Stimulated activated CD4-positive, alpha-beta T cell treated with anti-CD3 and anti-CD28 coated beads, Interleukin-4, amount 100 ng/mL, for 48 hours (primary cell): ENCODE results near the gene ATOSB.
"Not testable (repeated sequence)": the region's sequence is repeated elsewhere in the genome, so short reads cannot be mapped to it uniquely, and the experiment has no call there.

ENCODE experiments used
- DNase-seq, 2 donors: peaks; one replicate each; pipeline ENCODE4 v3.0.0-alpha.2; 2020; ENCODE audit warnings: low read depth in 2 of 2

The ATOSB gene

GRCh38 chr9:35115680-35116538 lies at the start of gene ATOSB:
ATOSB (minus strand) TSS chr9:35115862; CDS start chr9:35108274, 7,588 bp downstream.
- DNase-seq = peak; percentile 90 to 92

DNA sequence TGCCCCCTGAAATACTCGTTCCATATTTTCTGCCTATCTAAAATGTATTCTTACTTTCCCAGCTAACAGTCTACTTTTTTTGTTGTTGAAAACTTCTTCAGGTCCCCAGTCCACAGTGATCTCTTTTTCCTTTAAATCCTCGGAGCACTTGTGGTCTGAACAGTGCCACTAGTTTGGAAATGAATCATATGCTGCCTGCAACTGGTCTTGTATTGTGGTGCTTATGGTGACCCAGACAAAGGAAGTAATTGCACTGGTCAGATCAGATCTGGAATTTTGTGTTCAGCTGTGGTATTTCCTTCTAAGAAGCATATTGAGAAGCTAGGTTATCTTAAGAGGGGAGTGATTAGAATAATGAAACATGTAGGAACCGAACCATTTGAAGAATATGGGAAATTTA lies 49.0 kb upstream of the ATOSB start:
- no peak for DNase-seq

GRCh38 chr9:35163413-35163812 lies 47.8 kb upstream of the ATOSB start:
- no peak for DNase-seq

DNA sequence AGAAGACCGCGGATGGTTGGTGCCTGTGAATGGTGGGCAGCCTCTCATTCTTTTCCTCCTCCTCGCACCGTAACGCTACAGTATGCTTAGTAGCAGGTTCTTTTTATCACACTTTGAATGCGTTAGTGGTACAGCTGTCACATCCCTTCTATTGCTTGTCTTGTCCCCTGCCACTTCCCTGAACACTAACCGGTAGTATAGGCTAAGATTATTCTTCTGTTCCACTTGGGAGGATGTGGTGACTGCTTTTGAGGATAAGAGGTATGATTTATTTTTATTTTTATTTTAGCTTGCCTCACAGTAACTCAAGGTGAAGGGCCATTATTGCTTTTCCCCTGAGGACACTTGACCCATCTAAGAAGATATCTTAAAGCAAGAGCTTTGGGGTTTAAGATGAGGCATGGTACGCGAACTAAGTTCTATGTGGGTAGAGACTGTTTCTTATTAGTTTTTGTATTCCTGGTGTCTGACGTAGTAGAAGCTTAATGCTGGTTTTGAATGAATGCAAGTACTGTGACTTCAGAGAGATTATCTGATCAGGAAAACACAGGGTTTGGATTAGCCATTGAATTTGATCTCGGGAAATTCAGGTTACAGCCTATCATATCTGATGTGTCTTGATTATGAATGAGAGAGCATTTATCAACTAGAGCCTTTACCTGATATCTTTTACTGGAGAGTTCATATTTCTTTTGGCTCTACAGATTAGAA lies 47.1 kb upstream of the ATOSB start:
- DNase-seq = no peak

GRCh38 chr9:35161713-35162604 lies 46.3 kb upstream of the ATOSB start, which contains the start of gene UNC13B:
UNC13B (plus strand) TSS chr9:35162009; CDS start chr9:35162284, 275 bp downstream.
- peak; percentile 61 to 77 for DNase-seq

DNA sequence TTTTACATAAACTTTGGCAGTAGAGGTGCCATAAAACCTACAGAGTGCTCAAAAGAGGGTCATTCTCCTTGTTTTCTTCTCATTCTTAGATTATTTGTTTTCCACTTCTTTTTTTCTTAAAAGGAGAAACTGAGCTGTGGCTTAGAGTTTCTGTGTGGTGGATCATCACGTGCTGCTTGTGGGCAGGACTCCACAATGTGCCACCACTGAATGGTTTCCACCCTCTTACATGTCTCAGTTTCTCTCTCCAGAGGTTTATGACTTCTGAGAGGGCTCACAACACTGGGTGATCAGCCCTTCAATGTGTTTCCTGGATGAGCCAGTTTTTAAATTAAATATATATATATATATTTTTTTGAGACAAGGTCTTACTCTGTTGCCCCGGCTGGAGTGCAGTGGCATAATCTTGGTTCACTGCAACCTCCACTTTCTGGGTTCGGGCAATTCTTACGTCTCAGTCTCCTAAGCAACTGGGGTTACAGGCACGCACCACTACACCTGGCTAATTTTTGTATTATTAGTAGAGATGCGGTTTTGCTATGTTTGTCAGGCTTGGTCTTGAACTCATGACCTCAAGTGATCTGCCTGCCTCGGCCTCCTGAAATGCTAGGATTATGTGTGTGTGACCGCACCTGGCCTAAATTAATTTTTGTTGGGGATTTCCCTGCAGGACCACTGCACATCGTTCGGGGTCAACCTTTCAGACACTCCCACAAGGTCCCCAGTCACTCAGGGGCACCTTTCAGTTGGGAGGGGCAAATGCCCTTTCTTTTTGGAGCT lies 43.0 kb upstream of the ATOSB start:
- DNase-seq = no peak

- DNase-seq = not testable (repeated sequence)
Observed at GRCh38 chr9:35157836-35158235, 42.2 kb upstream of the ATOSB start.

- DNase-seq = no peak
Observed at GRCh38 chr9:35156781-35157180, 41.1 kb upstream of the ATOSB start.

GRCh38 chr9:35152926-35153325 lies 37.3 kb upstream of the ATOSB start:
- DNase-seq = no peak

DNA sequence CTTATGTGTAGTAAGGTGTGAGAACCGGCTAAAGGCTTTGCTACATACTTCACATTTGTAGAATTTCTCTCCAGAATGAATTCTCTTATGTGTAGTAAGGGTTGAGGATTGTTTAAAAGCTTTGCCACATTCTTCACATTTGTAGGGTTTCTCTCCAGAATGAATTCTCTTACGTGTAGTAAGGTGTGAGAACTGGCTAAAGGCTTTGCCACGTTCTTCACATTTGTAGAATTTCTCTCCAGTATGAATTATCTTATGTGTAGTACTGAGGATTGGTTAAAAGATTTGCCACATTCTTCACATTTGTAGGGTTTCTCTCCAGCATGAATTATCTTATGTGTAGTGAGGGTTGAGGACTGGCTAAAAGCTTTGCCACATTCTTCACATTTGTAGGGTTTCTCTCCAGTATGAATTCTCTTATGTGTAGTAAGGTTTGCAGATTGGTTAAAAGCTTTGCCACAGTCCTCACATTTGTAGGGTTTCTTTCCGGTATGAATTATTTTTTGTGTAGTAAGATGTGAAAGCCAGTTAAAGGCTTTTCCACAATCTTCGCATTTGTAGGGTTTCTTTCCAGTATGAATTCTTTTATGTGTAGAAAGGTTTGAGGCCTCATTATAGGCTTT lies 32.4 kb upstream of the ATOSB start:
- not testable (repeated sequence) for DNase-seq

DNA sequence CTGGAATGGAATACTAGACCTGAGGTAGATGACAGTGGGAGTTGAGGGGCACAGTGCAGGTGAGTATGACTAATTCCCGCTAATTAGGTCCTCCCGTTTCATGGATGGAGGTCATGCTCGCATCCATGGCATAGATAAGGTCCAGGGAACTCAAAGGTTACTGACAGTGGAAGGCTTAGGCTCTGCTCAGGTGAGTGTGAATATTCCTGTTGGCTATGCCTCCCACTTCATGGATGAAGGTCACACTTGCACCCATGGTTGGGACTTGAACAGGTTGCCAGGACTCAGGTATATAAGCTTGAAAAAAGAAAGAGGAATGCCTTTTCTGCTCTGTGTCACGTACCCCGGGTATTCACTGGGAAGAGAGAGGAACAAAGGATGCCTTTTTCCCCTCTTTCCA lies 26.4 kb upstream of the ATOSB start:
- no peak for DNase-seq

DNA sequence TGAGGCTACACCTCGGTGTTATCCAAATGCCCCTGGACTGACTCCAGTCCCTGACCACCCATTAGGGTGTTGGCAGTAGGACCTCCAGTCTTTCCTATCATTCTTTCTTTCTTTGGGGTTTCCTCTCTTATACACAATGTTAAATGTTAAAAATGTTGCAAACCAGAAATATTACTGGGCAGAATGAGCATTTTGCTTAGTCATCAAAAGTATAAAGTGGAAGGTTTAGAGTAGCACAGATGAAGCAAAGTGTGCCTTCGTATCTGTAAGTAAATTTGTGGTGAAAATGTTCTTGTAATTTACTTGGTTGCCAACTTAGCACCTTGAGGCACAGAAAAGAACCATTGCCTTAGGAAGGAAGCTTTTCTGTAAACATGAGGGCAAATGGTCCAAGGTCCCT lies 24.4 kb upstream of the ATOSB start:
- DNase-seq = no peak

- no peak for DNase-seq
Observed at GRCh38 chr9:35136866-35137265, 21.2 kb upstream of the ATOSB start.

GRCh38 chr9:35135988-35136387 lies 20.3 kb upstream of the ATOSB start:
- DNase-seq = no peak

GRCh38 chr9:35134920-35135319 lies 19.3 kb upstream of the ATOSB start:
- no peak for DNase-seq

DNA sequence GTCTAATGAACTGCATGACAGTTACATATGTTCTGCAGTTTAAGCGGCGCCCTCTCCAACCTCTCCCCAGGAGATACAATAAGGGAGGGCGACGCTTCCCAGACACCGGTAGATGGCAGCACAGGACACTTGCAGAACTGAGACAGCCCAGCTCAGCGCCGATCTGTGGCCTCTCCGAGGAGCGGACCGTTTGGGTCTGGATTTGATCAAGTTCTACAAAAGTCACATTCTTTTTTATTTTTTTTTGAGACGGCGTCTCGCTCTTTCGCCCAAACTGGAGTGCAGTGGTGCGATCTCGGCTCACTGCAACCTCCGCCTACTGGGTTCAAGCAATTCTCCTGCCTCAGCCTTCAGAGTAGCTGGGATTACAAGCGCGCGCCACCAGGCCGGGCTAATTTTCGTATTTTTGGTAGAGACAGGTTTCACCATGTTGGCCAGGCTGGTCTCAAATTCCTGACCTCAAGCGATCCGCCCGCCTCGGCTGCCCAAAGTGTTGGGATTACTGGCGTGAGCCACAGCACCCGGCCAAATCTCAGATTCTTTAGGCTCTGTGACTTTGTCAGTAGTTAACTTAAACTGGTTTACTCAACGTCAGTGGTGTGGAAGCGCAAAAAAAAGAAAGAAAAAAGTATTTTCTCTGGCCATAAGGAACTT lies 1.4 kb upstream of the ATOSB start:
- DNase-seq = peak; percentile 78 to 84

DNA sequence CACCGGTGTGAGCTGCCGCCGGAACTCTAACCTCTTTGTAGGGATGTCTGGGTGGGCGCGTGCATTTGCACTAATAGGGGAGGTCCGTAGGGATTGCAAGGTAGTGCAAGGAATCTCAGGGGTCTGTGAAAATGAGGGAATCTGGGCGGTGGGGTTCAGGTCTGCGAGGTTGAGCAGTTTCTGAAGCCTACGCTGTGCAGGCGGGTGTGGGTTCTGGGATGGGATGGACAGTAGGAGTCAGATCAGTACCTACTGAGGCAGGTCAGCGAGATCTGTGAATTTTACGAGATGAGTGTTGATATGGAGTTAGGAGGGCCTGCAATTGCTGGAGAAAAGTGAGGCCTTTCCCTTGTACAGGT lies 856 bp upstream of the ATOSB start:
- DNase-seq = no peak

DNA sequence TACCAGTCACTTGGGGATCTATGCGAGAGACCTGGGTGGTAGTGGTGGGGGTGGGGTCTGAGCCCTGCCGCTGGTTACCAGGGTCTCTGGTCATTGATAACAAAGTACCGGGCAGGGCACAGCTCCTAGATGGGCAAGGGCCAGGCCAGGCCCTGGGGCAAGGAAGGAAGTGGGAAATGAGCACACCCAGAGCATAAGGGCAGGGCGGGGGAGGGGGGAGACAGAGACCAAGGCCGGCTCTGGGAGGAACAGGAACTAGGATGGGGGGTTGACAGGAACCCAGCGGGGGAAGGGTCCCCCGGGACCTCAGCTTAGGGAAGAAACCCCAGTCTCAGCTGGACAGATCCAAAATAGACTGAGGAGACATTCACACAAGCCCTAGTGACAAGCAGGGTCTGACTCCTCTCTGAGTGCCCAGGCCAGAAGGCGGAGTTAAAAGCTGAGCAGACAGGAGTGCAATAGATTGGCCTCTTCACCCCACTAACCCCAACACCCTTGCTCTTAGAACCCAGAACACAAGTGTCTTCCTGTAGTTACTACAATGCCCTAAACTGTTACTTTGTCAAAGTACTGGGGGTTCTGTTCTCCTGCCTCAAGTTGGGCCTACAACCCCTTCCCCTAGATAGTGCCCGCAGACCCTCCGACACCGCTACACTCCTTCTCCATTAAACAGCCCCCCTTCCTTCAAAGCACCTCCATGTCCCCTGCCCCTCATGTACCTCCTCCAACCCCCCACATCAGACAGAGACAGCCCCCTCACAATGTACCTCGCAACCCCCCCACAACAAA lies 628 bp downstream of the ATOSB start:
- no peak for DNase-seq

DNA sequence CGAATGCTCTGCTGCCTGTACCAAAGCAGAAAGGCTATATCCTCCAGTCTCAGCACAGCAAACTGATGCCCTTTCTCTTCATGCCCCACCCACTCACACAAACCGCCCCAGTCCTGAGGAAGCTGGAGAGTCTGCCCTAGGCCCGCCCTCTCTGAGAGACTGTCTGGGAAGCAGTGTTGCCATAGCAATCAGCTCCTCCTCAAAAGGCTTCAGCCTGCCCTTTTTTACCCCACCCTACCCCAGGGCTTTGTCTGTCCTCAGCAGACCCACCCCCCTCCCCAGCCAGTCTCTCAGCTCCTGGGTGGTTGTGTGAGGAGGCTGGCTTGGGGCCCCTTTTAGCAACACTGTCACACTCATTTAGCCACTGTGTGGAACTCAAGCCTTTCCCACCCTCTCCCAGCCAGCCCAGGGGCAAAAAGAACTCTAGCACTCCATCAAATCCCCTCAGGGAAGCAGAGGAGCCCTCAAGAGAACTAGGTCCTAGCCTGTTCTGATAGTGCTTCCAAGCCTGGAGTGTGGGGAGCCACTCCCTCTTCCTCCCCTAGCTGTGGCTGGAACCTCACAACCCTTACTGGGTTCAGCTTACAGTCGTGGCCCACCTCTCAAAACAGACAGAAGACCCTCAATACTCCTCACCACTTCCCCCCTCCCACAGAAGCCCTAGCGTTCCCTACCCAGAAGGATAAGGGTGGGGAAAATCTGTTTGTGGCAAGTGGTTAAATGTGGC lies 1.4 kb downstream of the ATOSB start:
- peak in 1 of 2 donors; percentile 64 for DNase-seq
